Measurements from ENCODE around the gene ATIC.
"Not testable (repeated sequence)": the region's sequence is repeated elsewhere in the genome, so short reads cannot be mapped to it uniquely, and the experiment has no call there.

ATIC gene

DNA sequence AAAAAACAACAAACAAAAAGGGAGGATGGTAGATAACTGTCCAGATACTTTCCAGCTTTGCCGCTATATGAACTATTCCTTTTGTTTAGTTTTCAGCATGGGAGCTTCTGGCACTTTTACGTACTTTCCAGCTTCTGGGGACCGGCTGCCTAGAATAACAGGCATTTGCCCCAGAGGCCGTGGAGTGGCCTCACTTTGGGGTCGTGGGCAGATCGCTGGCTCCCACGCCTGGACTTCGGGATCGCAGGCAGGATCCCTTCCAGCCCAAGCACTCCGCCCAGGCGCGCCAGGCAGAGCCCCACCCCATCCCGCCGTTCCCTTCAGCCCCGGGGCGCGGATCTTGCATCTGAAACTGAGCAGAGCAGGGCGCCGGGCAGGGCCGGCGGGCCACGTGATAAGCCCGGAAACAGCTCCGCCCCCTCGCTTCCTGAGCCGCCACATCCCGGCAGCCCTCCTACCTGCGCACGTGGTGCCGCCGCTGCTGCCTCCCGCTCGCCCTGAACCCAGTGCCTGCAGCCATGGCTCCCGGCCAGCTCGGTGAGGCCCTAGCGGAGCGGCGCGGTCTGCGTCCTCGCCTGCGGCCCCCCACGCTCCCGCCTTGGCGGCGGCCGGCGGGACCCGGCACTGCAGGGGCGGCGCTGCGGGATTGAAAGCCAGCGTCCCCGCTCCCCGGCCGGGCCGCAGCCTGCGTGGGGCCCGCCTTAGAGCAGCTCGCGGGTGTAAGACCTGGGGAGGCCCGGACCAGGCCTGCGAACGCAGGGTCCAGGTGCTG, at the start of gene ATIC:
ATIC (plus strand) TSS at position 435 of the 772 bp plus-strand sequence; CDS start at position 519, 84 bp downstream.
- DNase-seq (ENCODE audit: low read depth) = peak; percentile 59

DNA sequence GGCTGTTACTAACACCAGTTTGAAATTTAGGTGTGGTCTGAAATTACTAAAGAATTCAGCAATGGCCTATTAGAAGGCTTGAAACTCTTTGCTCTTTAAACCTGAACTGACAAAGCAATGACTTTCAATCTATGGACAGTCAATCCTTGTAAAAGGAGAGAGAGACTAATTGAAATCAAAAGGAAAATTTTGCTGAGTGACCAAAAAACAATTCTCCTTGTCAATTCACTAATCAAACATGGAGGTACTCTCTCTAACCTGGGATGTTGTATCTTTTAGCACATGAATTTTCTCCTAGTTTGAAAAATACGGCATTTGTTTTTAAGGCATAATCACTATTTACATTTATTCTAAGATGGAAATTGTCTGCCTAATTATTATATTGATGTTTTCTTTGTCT, 49.6 kb upstream of the ATIC start:
- no peak for DNase-seq (ENCODE audit: low read depth)

DNA sequence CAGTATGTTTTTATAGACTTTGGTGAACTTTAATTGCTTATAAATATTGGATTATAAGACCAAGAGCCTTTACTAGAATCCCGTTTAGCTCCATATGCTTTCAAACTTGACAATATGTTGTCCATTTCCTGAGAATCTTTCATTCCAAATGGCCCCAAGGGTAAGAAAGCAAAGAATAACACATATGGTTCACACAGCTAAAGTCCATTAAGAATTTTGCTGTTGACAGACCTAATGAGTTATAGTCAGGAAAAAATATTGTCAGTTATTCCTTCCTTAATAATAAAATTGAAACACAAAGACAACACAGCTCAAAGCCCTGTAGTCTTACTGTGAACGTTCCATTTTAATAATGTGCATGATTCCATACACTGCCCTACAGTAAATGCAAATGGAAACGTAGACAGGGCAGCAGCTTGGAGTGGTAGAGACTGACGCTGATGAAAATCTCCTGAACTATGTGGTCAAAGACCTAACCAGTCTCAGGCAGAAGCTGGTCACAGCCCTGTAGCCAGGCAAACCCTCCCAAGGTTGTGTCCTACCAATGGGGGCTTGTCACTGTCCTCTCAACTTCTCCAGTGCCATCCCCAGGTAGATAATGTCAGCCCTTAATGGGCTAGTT, 49.0 kb upstream of the ATIC start:
- no peak for DNase-seq (ENCODE audit: low read depth)

DNA sequence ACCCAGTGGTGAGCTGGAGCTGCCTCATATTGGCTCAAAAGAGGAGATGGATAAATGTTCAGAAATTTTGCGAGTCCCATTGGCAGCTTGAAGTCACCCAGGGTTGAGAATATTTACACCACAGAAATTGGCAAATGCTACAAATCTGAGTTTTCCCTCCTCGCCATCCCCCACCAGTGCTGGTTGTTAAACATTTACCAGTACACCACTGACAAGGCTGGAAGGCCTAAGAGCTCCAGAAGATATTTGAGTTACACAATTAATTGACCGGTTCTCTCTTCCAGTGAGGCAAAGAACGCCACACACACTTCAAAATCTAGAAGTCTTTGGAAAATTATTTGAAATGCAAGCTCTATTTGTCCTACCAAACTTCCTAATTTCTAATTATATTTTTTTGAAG, 47.5 kb upstream of the ATIC start:
- no peak for DNase-seq (ENCODE audit: low read depth)

DNA sequence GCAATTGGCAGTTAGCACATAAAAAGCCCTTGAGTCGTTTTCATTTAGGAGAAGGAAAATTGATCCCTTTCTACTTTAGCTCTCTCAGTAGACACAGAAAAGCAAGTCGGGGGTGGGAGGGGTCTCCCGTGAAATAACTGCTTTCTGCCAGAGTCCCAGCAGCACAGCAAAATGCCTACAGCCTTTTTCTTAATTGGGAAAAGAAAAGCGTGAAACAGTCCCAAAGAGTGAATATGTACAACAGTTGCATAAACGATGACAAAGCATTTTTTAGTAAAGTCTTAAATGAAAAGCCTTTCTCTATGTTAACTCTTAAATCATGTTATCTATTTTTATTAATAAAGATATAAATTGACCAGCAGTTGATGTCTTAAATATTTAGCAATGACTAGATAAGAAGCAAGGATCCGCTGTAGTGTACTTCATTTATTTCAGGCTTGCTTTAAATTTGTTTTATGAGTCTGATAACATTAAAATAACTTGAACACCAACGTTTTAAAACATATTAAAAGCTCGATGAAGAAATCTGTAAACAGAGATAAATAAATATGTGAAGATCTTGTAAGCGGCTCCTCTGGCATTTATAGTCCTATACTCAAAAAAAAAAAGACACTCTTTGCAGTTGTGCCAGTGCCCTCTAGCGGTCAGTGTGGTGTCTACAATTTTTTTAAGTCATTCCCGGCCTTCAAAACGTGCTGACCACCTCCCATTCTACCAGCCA, 42.3 kb upstream of the ATIC start:
- no peak for DNase-seq (ENCODE audit: low read depth)

DNA sequence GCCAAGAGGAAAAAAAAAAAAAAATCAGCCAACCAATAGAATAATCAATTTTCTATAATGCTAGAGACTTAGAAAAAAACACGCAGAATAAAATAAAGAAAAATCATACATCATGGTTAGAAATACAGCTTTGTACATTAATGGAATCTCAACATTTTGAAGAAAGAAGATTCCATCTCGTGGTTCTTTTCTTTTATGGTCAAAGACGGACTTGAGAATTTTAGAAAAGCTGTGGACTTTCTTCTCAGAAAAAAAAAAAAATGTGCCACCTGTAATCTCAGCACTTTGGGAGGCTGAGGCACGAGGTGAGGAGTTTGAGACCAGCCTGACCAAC, 41.8 kb upstream of the ATIC start:
- DNase-seq (ENCODE audit: low read depth) = no peak

DNA sequence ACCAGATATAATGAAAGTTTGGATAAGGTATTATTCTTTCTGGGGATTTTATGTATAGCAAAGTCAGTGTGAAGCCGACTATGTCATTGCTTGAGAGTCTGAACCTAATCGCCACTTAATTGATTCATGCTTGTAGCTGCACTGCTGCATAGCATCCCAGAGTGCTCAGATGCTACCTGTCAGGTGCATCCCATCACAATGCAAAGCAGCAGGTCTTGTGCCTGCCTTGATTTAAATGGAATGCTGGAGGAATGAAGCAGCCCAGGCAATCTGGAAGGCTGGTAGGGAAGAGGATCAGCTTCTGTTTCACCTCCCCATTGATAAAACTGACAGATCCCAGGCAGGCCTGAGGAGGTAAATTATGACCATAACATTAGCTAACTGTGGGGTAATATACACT, 40.4 kb upstream of the ATIC start:
- DNase-seq (ENCODE audit: low read depth) = no peak

DNA sequence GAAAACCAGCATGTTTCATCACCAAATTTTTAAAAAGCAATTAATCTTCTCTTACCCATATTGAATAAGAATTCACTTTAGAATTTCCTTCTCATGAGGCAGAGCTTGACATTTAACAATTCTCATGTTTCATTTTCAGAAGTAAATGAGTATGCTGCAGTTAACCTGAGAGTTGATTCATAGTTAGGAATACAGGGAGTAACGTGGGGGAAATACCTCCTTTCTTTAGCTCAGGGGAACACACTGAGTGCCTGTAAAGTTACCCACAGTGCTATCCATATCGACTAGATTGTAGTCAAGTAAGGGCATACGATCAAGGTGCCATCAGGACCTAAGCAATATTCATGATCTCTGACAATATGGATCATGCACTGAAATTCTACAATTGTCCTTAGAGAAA, 38.9 kb upstream of the ATIC start:
- no peak for DNase-seq (ENCODE audit: low read depth)

DNA sequence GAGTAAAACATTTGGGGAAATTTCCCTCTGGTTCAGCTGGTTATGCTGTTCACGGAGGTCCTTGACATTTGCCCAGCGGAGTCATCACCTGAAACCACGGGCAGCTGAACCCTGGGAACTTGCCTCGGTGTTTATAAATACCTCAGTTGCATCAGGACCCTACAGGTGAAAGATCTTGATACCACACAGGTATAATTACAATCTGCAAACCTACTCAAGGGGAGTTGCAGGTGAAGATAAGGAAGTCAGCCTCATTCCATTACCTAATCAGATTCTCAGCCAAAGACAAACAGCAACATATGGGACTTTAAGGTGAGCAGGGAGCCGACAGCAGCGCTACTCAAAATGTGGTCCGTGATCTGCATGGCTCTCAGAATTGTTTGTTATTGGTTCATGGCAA, 37.0 kb upstream of the ATIC start:
- no peak for DNase-seq (ENCODE audit: low read depth)

DNA sequence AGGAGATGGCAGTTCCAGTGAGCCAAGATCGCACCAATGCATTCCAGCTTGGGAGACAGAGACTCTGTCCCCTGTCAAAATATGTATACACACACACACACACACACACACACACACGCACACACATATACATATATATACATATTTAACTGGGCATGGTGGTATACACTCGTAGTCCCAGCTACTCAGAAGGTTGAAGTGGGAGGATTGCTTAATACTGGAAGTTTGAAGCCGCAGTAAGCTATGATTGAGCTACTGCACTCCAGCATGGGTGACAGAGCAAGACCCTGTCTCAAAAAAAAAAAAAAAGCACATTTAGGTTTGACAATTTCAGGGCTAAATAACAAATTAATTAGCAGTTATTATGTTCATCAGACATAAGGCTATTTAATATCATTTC, 36.0 kb upstream of the ATIC start:
- no peak for DNase-seq (ENCODE audit: low read depth)

DNA sequence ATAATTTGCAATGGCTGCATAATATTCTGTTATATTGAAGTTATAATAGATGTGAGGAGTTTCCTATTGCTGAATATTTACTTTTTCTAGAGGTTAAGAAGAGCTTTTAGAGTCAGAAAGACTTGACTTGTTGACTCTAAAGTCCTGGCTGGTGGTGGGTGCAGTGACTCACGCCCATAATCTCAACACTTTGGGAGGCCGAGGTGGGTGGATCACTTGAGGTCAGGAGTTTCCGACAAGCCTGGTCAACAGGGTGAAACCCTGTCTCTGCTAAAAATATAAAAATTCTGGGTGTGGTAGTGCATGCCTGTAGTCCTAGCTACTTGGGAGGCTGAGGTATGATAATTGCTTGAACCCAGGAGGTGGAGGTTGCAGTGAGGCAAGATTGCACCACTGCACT, 33.9 kb upstream of the ATIC start:
- no peak for DNase-seq (ENCODE audit: low read depth)

DNA sequence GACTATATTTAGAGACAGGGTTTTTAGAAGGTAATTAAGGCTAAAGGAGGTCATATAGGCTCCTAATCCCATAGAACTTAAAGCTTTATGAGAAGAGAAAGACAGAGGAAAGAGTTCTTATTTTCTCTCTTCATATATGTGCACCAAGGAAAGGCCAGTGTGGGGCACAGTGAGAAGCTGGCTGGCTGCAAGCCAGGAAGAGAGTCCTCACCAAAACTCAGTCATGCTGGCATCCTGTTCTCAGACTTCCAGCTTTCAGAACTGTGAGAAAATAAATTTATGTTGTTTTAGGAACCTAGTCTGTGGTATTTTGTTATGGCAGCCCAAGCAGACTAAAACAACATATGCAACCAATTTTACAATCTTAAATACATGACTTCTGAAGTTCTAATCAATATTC, 31.5 kb upstream of the ATIC start:
- DNase-seq (ENCODE audit: low read depth) = no peak

DNA sequence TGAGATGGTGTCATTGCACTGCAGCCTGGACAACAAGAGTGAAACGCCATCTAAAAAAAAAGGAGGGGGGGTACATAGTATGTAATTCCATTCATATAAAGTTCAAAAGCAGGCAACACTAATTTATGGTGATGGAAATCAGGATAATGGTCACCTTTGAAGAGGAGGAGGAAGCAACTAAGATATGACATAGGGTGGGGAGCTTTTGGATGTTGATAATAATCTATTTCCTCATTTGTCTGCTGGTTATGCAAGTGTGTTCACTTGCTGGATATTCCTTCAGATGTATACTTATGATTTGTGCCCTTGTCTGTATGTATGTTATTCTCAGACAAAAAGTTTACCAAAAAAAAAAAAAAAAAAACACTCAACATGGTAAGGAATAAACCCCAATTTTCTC, 28.6 kb upstream of the ATIC start:
- DNase-seq (ENCODE audit: low read depth) = no peak

DNA sequence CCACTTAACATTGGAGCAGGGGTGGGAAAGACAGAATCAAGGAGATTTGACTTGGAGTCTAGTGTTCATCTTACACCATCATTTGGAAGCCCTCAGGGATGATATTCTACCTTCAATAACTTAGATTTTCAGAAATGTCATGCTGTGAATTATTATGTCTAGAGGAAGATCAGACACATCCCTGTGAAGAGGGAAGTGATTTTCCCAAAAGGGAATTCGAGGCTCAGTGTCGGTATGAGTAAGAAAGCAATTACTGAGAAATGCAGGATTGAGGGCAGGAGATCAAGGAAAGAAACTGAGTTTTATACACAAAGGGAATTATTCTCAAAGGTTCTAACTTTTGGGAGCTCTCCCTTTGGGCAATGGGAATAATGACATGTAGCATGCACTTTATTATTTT, 25.6 kb upstream of the ATIC start:
- no peak for DNase-seq (ENCODE audit: low read depth)

DNA sequence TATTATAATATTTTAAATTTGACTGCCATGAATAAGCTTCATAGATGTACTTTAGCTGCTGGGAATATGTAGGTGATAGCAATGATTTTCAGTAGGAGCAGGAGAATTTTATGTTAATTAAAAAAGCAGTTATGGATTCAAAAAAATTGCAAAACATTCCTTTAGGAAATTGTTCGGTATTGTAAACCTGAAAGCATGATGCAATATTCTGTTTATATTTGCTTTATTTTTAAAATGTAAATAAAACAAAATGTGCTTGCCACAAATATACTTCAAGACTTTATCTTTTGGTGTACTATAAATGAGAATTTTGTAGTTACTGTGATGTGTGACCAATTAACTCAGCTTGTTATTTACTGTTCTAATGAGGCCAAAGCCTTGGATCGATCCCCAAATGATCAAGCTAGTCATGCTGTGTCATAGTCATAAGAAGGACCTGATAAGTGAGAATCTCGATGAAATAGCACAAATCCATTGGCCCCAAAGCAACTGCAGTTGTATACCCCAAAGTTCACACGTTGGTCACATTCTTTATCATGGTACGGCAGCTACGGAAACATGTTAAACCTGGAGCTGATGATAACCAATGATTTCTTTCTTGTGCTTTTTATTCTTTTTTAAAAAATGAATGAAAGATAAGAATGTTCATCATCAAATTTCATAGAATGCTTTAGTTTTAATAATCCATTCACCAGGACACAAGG, 23.6 kb upstream of the ATIC start:
- DNase-seq (ENCODE audit: low read depth) = no peak

DNA sequence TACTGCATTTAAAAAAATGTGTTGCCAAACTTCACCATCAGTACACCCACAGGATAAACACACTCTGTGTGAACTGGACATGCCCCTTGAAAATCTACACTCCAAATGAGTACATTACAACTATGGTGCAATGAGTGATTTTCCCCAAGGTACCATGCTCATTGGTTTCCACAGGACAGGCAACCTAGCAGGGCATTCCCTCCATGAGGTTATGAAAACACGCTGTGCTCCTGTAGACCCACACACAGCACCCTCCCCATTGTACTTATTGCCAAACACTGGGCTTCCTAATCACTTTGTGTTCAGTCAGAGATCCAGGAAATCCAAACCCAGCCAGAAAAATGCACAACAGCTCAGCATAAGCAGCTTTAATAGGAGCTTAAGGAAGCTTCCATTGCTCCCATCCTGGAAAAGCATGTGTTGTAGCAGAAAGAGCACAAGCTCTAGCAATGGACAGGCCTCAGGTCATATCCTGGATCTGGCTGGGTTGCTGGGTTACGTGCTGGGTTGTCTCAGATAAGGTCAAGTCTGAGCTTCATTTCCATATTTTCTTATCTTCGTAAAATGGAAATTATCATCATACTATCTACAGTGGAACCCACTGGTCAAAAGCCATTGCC, 20.8 kb upstream of the ATIC start:
- DNase-seq (ENCODE audit: low read depth) = no peak

DNA sequence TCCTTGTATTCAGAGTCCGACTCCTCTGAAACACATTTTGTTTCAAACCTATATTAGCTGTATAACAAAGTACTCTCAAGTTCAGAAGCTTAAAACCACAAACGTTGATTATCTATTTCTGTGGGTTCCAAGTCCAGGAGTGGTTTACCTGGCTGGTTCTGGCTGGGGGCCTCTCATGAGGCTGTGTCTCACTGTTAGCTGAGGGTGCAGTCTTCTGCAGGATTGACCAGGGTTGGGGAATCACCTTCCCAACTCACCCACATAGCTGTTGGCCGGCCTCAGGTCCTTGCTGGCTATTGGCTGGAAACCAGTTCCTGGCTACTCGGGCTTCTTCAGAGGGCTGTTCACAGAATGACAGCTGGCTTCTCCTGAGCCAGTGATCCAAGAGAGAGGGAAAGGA, 18.0 kb upstream of the ATIC start:
- no peak for DNase-seq (ENCODE audit: low read depth)

DNA sequence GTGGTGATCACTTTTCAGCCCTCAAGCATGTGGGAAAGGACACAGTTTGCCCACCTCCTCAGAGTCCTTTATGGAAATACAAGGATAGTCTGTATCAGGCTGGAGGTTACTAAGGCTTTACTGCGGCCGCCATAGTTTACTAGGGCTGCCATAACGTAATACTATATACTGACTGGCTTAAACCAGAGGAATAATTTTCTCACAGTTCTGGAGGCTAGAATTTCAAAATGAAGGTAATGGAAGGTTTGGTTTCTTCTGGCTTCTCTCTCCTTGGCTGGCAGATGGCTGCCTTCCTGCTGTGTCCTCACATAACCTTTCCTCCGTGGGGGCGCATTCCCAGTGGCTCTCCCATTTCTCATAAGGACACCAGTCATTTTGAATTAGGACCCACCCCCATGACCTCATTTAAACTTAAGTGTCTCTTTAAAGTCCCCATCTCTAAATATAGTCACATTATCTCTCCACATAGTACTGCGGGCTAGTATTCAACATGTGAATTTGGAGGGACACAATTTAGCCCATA, 12.5 kb upstream of the ATIC start:
- no peak for DNase-seq (ENCODE audit: low read depth)

DNA sequence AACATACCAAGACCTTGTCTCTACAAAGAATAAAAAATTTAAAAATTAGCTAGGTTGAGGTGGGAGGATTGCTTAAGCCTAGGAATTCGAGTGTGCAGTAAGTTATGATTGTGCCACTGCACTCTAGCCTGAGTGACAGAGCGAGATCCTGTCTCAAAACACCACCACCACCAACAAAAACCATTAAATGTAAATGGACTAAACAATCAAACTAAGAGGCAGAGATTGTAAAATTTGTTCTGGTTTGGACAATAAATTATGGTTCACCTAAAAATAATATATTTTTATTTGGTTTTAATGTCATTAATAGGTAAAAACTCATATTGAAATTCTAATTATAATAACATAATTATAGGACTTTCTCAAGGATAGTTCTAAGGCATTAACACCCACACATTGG, 9.9 kb upstream of the ATIC start:
- no peak for DNase-seq (ENCODE audit: low read depth)

DNA sequence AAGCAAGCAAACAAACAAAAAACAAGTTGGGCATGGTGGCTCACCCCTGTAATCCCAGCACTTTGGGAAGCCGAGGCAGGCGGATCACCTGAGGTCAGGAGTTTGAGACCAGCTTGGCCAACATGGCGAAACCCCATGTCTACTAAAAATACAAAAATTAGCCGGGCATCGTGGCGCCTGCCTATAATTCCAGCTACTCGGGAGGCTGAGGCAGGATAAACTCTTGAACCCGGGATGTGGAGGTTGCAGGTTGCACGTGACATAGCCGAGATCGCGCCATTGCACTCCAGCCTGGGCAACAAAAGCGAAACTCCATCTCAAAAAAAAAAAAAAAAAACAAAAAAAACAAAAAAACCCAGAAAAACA, 617 bp upstream of the ATIC start:
- not testable (repeated sequence) for DNase-seq (ENCODE audit: low read depth)

DNA sequence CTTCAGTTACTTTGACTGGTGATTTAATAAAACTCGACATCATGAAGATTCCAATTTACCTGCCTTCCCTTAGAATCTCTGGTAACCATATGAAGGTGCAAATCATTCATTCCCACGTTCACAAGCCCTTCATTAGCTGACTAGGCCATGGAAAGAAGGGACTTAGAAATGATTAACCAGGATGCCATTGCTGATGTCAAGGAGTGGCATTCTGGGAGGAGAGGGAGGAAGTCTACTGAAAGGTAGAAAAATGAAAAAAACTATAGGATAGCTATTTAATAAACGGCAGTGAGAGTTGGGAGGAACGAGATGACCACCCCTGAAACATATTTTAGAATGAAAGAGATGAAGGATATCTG, 1.4 kb downstream of the ATIC start:
- no peak for DNase-seq (ENCODE audit: low read depth)

DNA sequence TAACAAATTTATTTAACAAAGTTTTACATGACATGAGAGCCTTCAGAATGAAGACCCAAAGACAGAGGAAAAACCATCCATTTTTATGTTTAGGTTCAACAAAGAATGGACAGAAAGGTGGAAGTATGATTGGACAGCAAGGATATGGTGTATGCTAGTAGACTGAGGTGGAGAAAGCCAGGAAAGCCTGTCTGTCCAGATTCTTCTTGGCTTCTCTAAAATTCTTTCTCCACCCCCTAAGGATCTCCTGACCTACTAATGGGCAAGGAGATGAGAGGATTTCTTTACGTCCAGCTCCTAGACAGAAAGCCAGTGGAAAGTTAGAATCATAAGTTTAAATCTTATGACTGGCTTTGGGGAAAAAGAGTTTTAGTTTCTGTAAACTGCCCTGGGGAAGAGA, 3.0 kb downstream of the ATIC start:
- DNase-seq (ENCODE audit: low read depth) = no peak

Data from HS-27A (cell line).